Activated CD4-positive, alpha-beta T cell treated with anti-CD3 and anti-CD28 coated beads, Interleukin-2, Interleukin-6, amounts not matched to agents 100 ng/mL and 50 ng/mL, durations not matched to agents 16 hours and 8 hours (primary cell): ENCODE results near the gene IQGAP1.
"Not testable (repeated sequence)": the region's sequence is repeated elsewhere in the genome, so short reads cannot be mapped to it uniquely, and the experiment has no call there.

Experiments used
- DNase-seq: peaks from one replicate; pipeline ENCODE4 v3.0.0-alpha.2; 2020

The IQGAP1 gene, protein sequence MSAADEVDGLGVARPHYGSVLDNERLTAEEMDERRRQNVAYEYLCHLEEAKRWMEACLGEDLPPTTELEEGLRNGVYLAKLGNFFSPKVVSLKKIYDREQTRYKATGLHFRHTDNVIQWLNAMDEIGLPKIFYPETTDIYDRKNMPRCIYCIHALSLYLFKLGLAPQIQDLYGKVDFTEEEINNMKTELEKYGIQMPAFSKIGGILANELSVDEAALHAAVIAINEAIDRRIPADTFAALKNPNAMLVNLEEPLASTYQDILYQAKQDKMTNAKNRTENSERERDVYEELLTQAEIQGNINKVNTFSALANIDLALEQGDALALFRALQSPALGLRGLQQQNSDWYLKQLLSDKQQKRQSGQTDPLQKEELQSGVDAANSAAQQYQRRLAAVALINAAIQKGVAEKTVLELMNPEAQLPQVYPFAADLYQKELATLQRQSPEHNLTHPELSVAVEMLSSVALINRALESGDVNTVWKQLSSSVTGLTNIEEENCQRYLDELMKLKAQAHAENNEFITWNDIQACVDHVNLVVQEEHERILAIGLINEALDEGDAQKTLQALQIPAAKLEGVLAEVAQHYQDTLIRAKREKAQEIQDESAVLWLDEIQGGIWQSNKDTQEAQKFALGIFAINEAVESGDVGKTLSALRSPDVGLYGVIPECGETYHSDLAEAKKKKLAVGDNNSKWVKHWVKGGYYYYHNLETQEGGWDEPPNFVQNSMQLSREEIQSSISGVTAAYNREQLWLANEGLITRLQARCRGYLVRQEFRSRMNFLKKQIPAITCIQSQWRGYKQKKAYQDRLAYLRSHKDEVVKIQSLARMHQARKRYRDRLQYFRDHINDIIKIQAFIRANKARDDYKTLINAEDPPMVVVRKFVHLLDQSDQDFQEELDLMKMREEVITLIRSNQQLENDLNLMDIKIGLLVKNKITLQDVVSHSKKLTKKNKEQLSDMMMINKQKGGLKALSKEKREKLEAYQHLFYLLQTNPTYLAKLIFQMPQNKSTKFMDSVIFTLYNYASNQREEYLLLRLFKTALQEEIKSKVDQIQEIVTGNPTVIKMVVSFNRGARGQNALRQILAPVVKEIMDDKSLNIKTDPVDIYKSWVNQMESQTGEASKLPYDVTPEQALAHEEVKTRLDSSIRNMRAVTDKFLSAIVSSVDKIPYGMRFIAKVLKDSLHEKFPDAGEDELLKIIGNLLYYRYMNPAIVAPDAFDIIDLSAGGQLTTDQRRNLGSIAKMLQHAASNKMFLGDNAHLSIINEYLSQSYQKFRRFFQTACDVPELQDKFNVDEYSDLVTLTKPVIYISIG (N-terminal part only)

DNA sequence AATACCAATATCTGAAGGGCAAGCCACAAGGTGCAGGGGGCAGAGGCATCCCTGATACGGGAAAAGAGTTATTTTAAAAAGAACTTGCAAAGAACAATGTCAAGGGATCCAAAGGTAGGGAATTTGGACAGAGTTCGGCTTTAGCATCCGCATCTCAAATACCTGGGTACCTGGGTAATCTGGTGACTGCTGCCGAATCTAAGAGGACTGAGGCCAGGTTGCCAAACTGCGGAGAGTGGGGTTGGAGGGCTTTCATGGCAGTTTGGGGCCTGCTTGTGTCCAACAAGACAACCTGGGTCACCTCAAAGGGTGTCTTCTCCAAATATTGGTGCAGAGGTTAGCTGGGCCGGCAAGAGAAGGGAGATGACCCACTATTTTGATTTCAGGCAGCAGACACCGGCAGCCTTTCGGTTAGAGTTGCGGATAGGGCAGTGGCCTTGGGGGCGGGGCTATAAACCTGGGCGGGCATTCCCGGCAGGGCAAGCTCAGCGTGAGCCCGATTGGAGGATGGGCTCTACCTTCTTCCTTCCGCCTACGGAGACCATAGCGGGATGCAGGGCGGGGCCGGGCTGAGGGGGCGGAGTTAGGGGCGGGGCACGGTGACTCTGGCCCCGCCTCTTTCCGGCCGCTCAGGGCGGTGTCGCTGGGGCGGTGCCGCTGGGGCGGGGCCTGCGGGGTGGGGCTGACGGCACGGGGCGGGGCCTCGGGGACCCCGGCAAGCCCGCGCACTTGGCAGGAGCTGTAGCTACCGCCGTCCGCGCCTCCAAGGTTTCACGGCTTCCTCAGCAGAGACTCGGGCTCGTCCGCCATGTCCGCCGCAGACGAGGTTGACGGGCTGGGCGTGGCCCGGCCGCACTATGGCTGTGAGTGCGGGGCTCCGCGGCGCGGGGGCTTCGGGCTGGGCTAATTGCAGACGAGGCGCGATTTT lies at the start of gene IQGAP1:
IQGAP1 (plus strand) TSS at position 709 of the 928 bp plus-strand sequence; CDS start at position 809, 100 bp downstream.
- peak; percentile 99 for DNase-seq

DNA sequence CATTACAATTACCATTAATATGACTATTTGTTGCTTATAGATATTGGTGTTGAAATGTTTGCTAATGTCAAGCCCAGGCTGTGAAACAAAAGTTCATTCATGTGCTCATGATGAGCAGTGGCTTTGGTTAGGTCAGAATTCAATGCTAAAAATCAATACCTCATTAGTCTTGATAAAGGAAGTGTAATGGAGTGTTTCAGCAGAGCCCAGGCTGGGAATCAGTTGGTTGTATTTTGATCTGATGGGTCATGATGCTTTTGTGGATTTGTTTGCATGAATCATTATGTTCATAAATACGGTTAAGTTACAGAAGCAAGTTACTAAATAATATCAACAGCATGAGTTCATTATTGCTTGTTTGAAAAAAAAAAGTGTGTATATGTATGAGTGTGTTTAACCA lies 49.5 kb upstream of the IQGAP1 start:
- DNase-seq = no peak

DNA sequence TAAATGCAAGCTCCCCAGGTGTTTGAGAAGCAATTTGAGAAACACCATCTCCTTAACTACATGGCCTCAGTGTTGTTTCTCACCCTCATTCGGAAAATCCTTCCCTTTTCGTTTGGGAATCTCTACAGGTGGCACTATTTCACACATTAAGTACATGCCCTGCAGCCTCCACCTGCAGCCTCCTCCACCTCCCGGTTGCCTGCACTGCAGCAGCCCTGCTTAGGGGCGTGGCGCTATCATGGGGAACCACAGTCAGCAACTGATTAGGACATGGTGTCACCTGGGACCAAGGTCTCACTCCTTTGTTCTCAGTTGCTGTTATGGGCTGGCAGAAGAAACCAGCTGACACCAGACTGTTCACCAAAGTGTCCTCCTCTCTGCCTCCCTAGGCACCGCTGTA lies 47.7 kb upstream of the IQGAP1 start:
- DNase-seq = no peak

DNA sequence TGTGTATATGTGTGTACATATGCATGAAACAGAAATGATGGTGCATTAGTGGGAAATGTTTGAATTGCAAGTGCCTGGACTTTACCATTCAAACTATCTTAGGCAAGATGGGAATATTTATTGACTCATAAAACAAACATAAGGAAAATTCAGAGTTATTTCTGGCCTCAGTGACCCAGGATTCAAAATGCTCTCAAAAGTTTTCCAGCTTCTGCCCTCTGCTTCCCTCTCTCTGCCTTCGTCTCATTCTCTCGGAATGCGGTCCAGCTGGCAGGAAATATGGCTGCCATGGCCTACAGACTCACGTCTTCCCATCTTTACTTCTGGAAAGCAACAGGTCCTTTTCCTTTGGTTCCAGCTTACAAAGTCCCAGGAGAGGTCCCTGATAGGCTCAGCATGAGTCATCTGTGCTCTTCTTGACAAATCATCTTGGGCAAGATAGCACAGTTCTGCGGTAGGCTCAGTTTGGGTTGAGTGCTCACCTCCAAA lies 44.7 kb upstream of the IQGAP1 start:
- DNase-seq = no peak

DNA sequence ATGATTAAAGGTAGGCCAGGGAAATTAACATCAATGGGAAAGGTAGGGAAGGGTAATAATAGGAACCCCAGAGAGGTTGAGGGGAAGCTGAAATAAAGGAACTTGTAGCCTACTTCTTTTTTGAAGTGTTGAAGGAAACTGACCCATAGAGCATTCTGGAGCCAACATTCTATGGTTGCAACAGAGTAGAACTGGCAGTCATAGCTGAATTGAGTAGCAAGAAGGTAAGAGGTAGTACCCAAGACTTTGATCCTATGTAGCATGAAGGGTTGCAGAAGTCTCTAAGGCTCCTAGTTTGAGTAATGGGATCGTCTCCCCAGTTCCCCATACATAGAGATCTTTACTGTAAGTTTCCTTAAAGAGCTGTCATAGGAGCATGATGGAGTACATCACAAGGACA lies 43.4 kb upstream of the IQGAP1 start:
- no peak for DNase-seq

DNA sequence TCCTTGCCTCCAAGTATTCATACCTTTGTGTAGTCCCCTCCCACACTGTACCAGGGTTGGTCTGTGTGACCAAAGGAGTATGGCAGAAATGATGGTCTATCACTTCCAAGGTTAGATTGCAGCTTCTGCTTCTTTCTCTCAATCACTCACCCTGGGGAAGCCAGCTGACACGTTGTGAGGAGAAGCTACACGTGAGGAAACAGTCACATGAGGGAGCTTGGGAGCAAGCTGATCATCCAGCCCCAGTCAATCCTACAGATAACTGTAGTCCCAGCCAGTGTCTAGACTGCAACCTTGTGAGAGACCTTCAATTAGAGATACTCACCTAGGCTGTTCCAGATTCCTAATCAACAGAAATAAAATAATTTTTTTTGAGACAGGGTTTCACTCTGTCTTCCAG lies 42.2 kb upstream of the IQGAP1 start:
- no peak for DNase-seq

DNA sequence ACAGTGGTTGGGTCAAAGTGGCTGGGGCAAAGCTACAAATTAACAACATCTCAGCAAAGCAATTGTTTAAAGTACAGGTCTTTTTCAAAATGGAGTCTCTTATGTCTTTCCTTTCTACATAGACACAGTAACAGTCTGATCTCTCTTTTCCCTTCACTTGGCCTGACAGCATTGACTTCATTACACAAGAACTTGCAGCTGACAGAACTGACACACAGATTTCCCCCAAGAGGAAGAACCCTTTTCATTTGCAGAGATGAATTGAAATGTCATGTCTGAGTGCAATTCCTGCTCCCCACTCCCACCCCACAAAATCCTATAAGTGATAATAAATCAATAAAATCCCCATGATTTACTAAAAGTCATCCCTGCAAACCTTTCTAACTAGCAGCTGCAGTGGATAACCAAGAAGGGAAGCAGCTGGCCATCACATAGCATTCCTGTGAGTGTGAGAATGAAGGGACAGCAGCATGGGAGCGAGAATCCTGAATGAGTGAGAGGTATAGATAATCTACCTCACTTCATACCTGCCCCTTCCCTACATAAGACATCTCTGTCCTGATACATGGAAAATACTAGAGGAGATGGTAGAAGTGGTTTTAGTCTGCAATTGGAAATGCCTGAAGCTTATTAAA lies 40.5 kb upstream of the IQGAP1 start:
- not testable (repeated sequence) for DNase-seq

DNA sequence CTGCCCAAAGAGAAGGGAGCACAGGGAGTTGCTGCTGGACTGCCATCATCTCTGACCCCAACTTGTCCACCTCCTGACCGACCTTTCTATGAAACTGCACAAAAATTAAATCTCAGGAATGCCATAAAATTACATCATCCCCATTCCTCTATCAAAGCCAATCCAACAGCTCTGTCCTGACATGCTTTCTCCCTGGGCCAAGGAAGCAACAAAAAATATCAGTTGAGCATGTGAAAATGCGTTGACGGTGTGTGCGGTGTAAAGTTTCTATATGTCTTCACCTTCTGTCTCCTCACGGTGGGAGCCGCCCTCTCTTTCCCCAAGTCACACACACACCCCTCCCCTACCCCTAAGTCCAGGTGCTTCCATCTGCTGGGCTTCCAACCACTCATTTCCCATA lies 39.6 kb upstream of the IQGAP1 start:
- DNase-seq = no peak

DNA sequence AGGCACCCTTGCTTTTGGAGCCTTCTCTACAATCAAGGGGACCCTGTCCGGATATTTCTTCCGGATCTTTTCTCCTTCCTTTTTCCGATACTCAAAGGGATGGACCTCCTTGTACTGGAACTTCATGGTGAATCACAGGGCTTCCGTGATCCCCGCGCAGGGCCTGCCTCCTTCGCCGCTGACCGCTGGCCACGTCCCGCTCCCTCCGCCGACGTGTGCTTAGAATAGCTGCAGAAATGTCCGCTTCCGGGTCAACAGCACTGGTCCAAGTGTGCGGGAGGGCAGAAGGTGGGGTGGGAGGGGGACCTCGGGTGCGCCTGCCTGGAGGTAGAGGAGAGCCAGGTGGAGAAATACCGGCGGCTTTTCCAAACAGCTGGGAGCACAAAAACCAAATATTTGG lies 39.0 kb upstream of the IQGAP1 start:
- DNase-seq = no peak

DNA sequence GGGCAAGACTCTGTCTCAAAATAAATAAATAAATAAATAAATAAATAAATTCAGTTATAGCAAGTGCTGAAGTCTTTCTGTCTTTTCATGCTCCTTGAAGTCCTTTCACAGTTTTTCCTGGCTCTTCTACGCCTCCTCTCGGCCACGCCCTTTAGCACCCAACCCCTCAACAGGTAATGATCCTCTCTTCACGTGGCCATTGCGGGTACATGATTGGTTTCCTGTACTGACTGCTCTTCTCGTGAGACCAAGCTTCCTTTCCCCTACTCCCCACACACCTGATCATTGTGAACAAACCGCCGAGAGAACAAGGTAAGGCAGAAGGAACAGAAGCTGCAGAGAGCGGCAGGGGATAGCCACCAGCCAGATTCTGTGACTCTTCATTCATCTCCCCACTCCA lies 38.2 kb upstream of the IQGAP1 start:
- no peak for DNase-seq

DNA sequence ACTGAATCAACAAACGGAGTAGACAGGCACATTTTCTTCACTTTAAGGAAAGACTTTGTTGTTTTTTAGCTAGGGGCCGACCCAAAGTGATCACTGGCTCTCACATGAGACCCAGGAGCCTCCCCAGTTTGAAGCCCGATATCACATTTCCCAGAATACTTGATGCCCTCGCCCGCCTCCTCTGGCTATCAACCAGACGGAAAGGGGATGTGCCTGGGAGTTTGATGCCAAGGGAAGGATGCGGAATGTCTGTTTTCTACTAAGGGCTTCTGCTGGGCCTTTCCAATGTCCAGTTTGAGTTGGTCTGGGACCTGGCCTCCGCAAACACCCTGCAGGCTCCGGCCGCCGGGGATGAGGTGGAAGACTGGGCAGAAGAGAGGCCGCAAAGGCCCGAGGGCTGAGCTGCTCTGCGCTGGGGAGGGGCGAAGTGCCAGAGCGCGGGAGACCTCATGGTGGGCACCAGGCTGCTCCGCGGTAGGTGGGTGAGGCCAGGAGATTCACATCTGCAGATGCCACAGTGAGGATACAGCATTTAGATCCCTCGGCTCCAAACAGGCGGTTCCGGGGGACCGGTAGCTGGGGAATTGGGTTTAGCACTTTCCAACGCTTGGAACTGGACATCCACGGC lies 36.4 kb upstream of the IQGAP1 start:
- DNase-seq = no peak

DNA sequence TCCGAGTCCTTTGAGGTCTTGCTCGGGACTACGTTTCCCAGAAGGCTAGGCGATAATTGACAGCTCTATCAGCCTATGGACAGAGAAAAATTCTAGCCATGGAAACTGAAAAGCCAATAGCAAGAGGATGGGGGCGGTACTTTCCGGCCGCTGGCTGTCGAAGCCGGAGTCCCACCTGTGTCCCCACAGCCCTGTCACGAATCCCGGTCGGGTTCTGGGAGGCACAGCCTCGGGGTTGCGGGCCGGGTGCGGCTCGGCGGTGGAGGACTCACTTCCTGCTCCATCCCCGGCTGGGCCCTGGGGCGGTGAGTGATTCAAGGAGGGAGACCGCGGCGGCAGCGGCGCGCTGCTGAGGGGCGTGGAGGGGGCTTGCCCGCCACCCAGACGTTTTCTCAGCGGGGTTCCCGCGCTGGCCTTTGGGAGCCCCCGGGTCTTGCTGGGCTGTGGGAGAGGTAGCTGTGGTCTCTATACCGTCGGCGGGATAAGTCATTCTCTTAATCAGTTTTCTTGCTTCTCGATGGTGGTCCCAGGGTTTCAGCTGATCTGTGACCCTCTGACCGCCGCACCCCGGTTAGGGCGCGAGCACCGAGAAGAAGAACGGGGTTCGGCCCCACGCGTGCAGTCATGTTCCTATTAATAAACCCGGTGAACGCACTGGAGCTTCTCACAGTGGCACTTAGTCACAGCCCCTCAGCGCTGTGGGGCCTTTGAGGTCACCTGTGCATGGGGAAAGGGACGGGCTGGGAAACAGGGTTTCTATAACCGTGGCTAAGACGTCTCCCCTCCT lies 35.7 kb upstream of the IQGAP1 start, which contains the start of gene ZNF774:
ZNF774 (plus strand) TSS at position 178 of the 787 bp plus-strand sequence. CDS start 2,377 bp downstream, outside the sequence.
- peak; percentile 98 for DNase-seq

DNA sequence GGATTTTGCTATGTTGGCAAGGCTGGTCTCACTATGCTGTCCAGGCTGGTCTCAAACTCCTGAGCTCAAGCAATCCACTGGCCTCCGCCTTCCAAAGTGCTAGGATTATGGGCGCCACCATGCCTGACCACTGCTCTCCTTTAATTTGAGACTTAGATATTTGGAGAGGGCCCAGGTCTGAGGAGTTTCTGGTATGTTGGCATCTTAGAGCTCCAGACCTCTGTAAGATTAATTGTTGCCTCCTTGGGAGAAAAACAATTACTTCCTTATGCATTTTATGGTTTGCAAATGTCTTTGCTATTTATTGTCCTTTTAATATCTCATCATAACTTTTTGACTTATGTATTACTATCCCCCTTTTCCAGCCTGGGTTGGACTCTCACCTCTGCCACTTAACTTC lies 33.1 kb upstream of the IQGAP1 start:
- no peak for DNase-seq

DNA sequence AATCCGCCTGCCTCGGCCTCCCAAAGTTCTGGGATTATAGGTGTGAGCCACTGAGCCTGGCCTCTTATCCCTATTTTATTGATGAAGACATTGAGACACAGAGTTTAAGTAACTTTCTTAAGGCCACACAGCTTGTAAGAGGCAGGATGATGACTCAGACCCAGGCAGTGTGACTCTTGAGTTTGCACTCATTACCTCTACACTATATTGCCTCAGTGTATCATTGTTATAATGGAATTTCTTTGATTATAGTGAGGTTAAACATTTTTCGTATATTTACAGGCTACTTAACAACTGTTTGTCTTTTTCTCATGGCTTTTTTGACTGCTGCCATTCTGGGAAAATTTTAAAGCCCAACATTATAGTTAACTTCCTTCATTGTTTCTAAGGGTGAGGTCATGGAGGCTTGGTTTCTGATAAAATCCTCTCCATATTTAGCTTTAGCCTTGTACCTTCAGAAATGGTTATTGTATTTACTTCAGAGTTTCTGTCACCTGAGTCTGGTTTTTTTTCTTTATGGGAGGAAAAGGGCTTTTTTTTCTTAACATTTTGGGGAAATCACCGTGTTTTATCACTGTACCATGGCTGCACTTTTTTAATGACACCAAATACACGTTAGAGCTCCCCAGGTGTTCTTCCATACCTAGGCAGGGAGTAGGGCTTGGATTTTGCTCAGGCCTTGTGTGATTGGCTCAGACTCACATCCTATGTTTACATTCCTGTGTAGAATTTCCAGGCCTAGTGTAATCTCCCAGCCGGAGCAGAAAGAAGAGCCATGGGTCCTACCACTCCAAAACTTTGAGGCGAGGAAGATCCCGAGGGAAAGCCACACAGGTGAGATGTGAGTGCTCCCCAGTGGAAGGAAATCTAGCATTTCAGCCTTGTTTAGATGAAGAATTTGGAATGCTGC lies 29.7 kb upstream of the IQGAP1 start:
- DNase-seq = no peak

DNA sequence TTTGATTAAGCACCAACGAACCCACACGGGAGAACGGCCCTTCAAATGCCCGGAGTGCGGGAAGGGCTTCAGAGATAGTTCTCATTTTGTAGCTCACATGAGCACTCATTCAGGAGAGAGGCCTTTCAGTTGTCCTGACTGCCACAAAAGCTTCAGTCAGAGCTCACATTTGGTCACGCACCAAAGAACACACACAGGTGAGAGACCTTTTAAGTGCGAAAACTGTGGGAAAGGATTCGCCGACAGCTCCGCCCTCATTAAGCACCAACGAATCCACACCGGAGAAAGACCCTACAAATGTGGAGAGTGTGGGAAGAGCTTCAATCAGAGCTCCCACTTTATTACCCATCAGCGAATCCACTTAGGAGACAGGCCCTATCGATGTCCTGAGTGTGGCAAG lies 27.3 kb upstream of the IQGAP1 start:
- no peak for DNase-seq

DNA sequence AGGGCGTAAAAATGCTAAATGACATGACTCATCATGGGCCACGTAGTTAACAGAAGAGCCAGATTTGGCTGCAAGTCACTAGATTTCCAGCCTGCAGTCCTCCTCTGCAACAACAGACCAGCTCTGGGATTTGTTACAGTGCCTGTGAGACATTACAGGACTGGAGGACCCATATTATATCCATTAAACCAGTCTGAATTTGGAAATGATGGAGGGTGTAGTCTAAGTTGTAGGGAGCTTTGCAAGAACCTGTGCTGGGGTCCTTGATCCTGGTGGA lies 25.2 kb upstream of the IQGAP1 start:
- DNase-seq = no peak

DNA sequence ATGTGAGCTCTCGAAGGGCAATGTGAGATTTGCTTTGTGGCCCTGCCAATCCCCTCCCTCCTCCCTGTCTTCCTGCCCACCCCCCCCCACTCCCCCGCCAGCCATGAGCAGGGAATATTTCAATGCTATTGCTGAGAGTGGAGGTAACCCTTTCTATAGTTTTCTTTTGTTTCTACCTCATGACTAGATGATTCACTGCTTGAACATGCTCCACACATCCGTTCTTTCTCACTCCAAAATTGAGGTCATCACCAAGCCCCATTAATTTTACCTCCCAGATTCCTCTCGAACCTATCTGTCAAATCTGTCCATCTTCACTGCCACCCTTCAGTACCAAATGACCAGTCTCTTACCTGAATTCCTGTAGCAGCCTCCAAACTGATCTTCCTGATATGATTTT lies 23.8 kb upstream of the IQGAP1 start:
- no peak for DNase-seq

DNA sequence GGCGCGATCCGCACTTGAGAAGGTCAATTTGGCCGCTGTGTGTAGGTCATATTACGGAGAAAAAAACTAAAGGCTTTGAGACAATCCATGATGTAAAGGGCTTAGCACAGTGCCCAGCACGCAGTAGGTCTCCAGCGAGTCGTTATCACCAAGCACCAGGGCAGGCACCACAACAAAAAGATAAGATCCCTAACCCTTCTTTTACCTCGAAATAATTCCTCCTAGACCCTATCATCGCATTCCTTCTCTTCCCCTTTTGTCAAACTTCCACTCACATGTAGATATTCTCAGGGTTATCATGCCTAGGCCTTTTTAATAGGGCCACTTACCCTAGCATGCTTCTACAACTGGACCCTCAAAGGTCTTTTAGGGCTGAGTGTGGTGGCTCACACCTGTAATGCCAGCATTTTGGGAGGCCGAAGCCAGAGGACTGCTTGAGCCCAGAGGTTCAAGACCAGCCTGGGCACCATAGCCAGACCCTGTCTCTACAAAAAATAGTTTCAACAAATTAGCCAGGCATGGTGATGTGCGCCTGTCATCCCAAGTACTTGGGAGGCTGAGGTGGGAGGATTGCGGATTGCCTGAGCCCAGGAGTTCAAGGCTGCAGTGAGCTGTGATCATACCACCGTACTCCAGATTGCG lies 22.5 kb upstream of the IQGAP1 start:
- no peak for DNase-seq
